Measurements from ENCODE around the gene CFAP58. TPM values are rescaled to one million over a fixed set of nuclear protein-coding genes. Genes with fewer than 3 reads are reported as not detected.

The CFAP58 gene
- total RNA-seq, 4 donors from 2014 or later, result 0.71 to 1.6 (median 1.0) TPM

GRCh38 chr10:104492329-104492940 lies 138.8 kb downstream of the CFAP58 start:
- WGBS, result 83% methylated on average over 4 of the region's 4 CpGs
- no peak for DNase-seq (ENCODE audit: extremely low spot score)
- TF ChIP-seq POLR2A (IDR thresholded peaks at IDR 0.05; ENCODE audit: low read depth), result no peak
- no peak for TF ChIP-seq POLR2AphosphoS5 (IDR thresholded peaks at IDR 0.05)
- TF ChIP-seq EP300 (IDR thresholded peaks at IDR 0.05), result no peak
- no peak for TF ChIP-seq CTCF (IDR thresholded peaks at IDR 0.05)

GRCh38 chr10:104498347-104499081 lies 144.9 kb downstream of the CFAP58 start:
- DNase-seq (ENCODE audit: extremely low spot score), result no peak
- Histone ChIP-seq H3K4me3 (no peak overlapping the region), H3K9me3 (no peaks in the 10 kb centered on the region), H3K27me3 (peaks cover 0 to 5% (median 0%) of the 10 kb centered on the region in 4 donors), H3K4me1 (no peaks in the 10 kb centered on the region), H3K27ac (replicated peaks in 1 of 4) (no peak overlapping the region), H3K36me3 (no peaks in the 10 kb centered on the region)
- 75% methylated on average over 3 of the region's 4 CpGs for WGBS
- TF ChIP-seq POLR2A (IDR thresholded peaks at IDR 0.05; ENCODE audit: low read depth) (no peak), EP300 (IDR thresholded peaks at IDR 0.05) (no peak), POLR2AphosphoS5 (IDR thresholded peaks at IDR 0.05) (no peak)
- intact Hi-C loops (cut with DNase I), result no loop called here

More at GRCh38 chr10:104492329-104492940, 138.8 kb downstream of the CFAP58 start:
- intact Hi-C loops (cut with DNase I), result no loop called here
- H3K4me1 ChIP-seq, result peaks cover 0 to 12% (median 6%) of the 10 kb centered on the region in 4 donors
- no peaks in the 10 kb centered on the region for H3K27me3 ChIP-seq
- H3K9me3 ChIP-seq, result no peaks in the 10 kb centered on the region
- no peaks in the 10 kb centered on the region for H3K36me3 ChIP-seq
- no peak overlapping the region for H3K27ac ChIP-seq (replicated peaks in 1 of 4)
- no peak overlapping the region for H3K4me3 ChIP-seq

- DNase-seq (ENCODE audit: extremely low spot score), result no peak
- Histone ChIP-seq H3K4me3 (no peak overlapping the region), H3K27me3 (peaks cover 0 to 7% (median 0%) of the 10 kb centered on the region in 4 donors), H3K36me3 (no peaks in the 10 kb centered on the region), H3K4me1 (no peaks in the 10 kb centered on the region), H3K9me3 (no peaks in the 10 kb centered on the region), H3K27ac (replicated peaks in 1 of 4) (no peak overlapping the region)
- intact Hi-C loops (cut with DNase I), result no loop called here
- WGBS, result 61% methylated on average over 2 of the region's 2 CpGs
- TF ChIP-seq EP300 (IDR thresholded peaks at IDR 0.05) (no peak), POLR2AphosphoS5 (IDR thresholded peaks at IDR 0.05) (no peak), POLR2A (IDR thresholded peaks at IDR 0.05; ENCODE audit: low read depth) (no peak), CTCF (IDR thresholded peaks at IDR 0.05) (no peak)
These were observed 147.8 kb downstream of the CFAP58 start for GRCh38 chr10:104501449-104501848.

GRCh38 chr10:104501864-104502579 lies 148.4 kb downstream of the CFAP58 start:
- H3K4me3 ChIP-seq, result no peak overlapping the region
- no peak overlapping the region for H3K27ac ChIP-seq (replicated peaks in 1 of 4)
- DNase-seq (ENCODE audit: extremely low spot score), result no peak
- TF ChIP-seq EP300 (IDR thresholded peaks at IDR 0.05) (no peak), POLR2AphosphoS5 (IDR thresholded peaks at IDR 0.05) (no peak), POLR2A (IDR thresholded peaks at IDR 0.05; ENCODE audit: low read depth) (no peak)
- H3K27me3 ChIP-seq, result peaks cover 0 to 7% (median 0%) of the 10 kb centered on the region in 4 donors
- H3K36me3 ChIP-seq, result no peaks in the 10 kb centered on the region
- H3K4me1 ChIP-seq, result no peaks in the 10 kb centered on the region
- H3K9me3 ChIP-seq, result no peaks in the 10 kb centered on the region
- intact Hi-C loops (cut with DNase I), result no loop called here
- 64% methylated on average over 6 of the region's 7 CpGs for WGBS

- TF ChIP-seq EP300 (IDR thresholded peaks at IDR 0.05) (no peak), CTCF (IDR thresholded peaks at IDR 0.05) (no peak), POLR2AphosphoS5 (IDR thresholded peaks at IDR 0.05) (no peak), POLR2A (IDR thresholded peaks at IDR 0.05; ENCODE audit: low read depth) (no peak)
- H3K36me3 ChIP-seq, result no peaks in the 10 kb centered on the region
- intact Hi-C loops (cut with DNase I), result no loop called here
- 69% methylated on average over 5 of the region's 6 CpGs for WGBS
- no peak overlapping the region for H3K27ac ChIP-seq (replicated peaks in 1 of 4)
- H3K4me3 ChIP-seq, result no peak overlapping the region
- no peak for DNase-seq (ENCODE audit: extremely low spot score)
- H3K4me1 ChIP-seq, result no peaks in the 10 kb centered on the region
- H3K27me3 ChIP-seq, result peaks cover 0 to 7% (median 0%) of the 10 kb centered on the region in 4 donors
- no peaks in the 10 kb centered on the region for H3K9me3 ChIP-seq
These were observed 149.3 kb downstream of the CFAP58 start for GRCh38 chr10:104502907-104503306.

Other genes starting within 250 kb of the CFAP58 start
- 1 to 10 TPM; 4.9 to 9.1 (median 7.8) TPM for gene SFR1, start 231.7 kb upstream of the CFAP58 start, total RNA-seq
- under 1 TPM in 2 of 4 donors, not detected in 2; 0.17 to 0.33 TPM for gene CFAP43, start 121.5 kb upstream of the CFAP58 start, total RNA-seq
- 100 to 1,000 TPM; 123 to 172 (median 152) TPM for gene GSTO1, start 98.9 kb upstream of the CFAP58 start, total RNA-seq
- under 1 TPM; 0.42 to 0.99 (median 0.63) TPM for gene GSTO2, start 84.6 kb upstream of the CFAP58 start, total RNA-seq
- 10 to 100 TPM; 18.7 to 56.0 (median 39.9) TPM for gene ITPRIP, start 15.4 kb upstream of the CFAP58 start, total RNA-seq